Measurements from ENCODE around the gene CTCFL.
"Not testable (repeated sequence)": the region's sequence is repeated elsewhere in the genome, so short reads cannot be mapped to it uniquely, and the experiment has no call there.

The CTCFL gene

GRCh38 chr20:57495978-57496377 lies 29.0 kb downstream of the CTCFL start:
- DNase-seq (ENCODE audit: low read depth), result no peak
- H3K4me3 ChIP-seq (ENCODE audit: control insufficient read depth, low read depth, low read length), result no peak overlapping the region
- TF ChIP-seq, protein P1, sequence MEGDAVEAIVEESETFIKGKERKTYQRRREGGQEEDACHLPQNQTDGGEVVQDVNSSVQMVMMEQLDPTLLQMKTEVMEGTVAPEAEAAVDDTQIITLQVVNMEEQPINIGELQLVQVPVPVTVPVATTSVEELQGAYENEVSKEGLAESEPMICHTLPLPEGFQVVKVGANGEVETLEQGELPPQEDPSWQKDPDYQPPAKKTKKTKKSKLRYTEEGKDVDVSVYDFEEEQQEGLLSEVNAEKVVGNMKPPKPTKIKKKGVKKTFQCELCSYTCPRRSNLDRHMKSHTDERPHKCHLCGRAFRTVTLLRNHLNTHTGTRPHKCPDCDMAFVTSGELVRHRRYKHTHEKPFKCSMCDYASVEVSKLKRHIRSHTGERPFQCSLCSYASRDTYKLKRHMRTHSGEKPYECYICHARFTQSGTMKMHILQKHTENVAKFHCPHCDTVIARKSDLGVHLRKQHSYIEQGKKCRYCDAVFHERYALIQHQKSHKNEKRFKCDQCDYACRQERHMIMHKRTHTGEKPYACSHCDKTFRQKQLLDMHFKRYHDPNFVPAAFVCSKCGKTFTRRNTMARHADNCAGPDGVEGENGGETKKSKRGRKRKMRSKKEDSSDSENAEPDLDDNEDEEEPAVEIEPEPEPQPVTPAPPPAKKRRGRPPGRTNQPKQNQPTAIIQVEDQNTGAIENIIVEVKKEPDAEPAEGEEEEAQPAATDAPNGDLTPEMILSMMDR (conservative IDR thresholded peaks at IDR 0.05; ENCODE audit: control insufficient read depth, insufficient read depth, low read depth, low read length), result no peak

GRCh38 chr20:57493091-57493615 lies 31.8 kb downstream of the CTCFL start:
- TF ChIP-seq, protein P1 (conservative IDR thresholded peaks at IDR 0.05; ENCODE audit: control insufficient read depth, insufficient read depth, low read depth, low read length), result no peak
- DNase-seq (ENCODE audit: low read depth), result no peak
- no peak overlapping the region for H3K4me3 ChIP-seq (ENCODE audit: control insufficient read depth, low read depth, low read length)

GRCh38 chr20:57491373-57491772 lies 33.6 kb downstream of the CTCFL start:
- no peak for DNase-seq (ENCODE audit: low read depth)
- TF ChIP-seq, protein P1 (conservative IDR thresholded peaks at IDR 0.05; ENCODE audit: control insufficient read depth, insufficient read depth, low read depth, low read length), result no peak
- H3K4me3 ChIP-seq (ENCODE audit: control insufficient read depth, low read depth, low read length), result no peak overlapping the region

- not testable (repeated sequence) for H3K4me3 ChIP-seq (ENCODE audit: control insufficient read depth, low read depth, low read length); DNase-seq (ENCODE audit: low read depth)
Observed at GRCh38 chr20:57488277-57488676, 36.7 kb downstream of the CTCFL start.

DNA sequence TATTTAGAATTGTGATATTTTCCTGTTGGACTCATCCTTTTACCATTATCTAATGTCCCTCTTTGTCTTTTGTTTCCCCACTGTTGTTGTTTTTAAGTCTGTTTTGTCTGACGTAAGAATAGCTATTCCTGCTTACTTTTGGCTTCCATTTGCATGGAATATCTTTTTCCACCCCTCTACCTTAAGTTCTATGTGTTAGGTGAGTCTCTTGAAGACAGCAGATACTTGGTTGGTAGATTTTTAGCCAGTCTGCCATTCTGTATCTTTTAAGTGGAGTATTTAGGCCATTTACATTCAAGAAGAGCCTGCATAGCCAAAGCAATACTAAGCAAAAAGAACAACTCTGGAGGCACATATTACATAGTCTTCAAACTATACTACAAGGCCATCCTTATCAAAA lies 39.2 kb downstream of the CTCFL start:
- no peak for DNase-seq (ENCODE audit: low read depth)
- H3K4me3 ChIP-seq (ENCODE audit: control insufficient read depth, low read depth, low read length), result no peak overlapping the region
- TF ChIP-seq, protein P1 (conservative IDR thresholded peaks at IDR 0.05; ENCODE audit: control insufficient read depth, insufficient read depth, low read depth, low read length), result no peak

GRCh38 chr20:57484772-57485171 lies 40.2 kb downstream of the CTCFL start:
- TF ChIP-seq, protein P1 (conservative IDR thresholded peaks at IDR 0.05; ENCODE audit: control insufficient read depth, insufficient read depth, low read depth, low read length), result no peak

GRCh38 chr20:57483287-57484050 lies 41.5 kb downstream of the CTCFL start:
- TF ChIP-seq, protein P1 (conservative IDR thresholded peaks at IDR 0.05; ENCODE audit: control insufficient read depth, insufficient read depth, low read depth, low read length), result no peak
- DNase-seq (ENCODE audit: low read depth), result no peak

More at GRCh38 chr20:57484772-57485171, 40.2 kb downstream of the CTCFL start:
- no peak for DNase-seq (ENCODE audit: low read depth)
- H3K4me3 ChIP-seq (ENCODE audit: control insufficient read depth, low read depth, low read length), result no peak overlapping the region

More at GRCh38 chr20:57483287-57484050, 41.5 kb downstream of the CTCFL start:
- H3K4me3 ChIP-seq (ENCODE audit: control insufficient read depth, low read depth, low read length), result no peak overlapping the region
